SH-SY5Y (cell line): Measurements from ENCODE around the gene GPR132.
A peak's percentile ranks its signal among the peaks of the same experiment; 100 is the strongest.

Experiments used
- GATA2 ChIP-seq: IDR thresholded peaks from 2 replicates; pipeline ENCODE4 v1.6.1; 2011; ENCODE audit warnings: mild to moderate bottlenecking, low read depth, low read length
- GATA3 ChIP-seq: IDR thresholded peaks from 2 replicates; pipeline ENCODE4 v1.6.1; 2011; ENCODE audit warnings: low read depth, mild to moderate bottlenecking, low read length, moderate library complexity

GPR132 gene

GRCh38 chr14:105086833-105087307 lies 21.6 kb upstream of the GPR132 start:
- TF ChIP-seq GATA2 (no peak), GATA3 (no peak)

GRCh38 chr14:105085766-105086165 lies 20.5 kb upstream of the GPR132 start:
- TF ChIP-seq GATA3: no peak
- TF ChIP-seq GATA2: no peak

GRCh38 chr14:105084741-105085571 lies 19.7 kb upstream of the GPR132 start:
- TF ChIP-seq GATA2 (no peak), GATA3 (no peak)

DNA sequence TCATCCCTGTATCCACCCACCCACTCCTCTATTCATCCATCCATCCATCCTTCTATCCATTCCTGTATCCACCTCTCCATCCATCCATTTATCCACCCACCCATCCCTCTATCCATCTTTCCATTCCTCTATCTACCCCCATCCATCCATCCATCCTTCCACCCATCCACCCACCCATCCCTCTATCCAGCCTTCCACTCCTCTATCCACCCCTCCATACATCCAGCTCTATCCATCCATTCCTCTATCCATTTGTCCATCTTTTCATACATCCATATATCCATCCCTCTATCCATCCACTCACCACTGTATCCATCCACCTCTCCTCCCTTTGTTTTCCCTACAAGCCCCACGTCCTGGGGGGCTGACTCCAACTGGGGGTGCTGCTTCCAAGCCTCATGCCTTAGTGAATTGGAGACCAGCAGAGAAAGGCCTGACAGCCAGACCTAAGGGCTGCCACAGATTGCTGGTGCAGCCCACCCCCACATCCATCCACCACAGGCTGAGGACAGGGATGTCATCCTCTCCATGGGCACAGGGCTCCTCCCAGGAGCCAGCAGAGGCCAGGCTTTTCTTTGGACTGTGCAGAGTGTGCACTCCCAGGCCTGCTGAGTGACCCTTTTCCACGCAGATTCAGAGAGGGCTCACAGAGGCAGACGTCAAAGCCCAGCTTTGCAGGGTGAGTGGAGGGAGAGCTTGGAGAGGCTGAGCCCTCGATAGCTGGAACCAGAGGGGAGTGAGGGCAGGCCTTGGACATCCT lies 18.9 kb upstream of the GPR132 start:
- TF ChIP-seq GATA2: no peak
- no peak for TF ChIP-seq GATA3

GRCh38 chr14:105082703-105083102 lies 17.5 kb upstream of the GPR132 start:
- TF ChIP-seq GATA3 (no peak), GATA2 (no peak)

DNA sequence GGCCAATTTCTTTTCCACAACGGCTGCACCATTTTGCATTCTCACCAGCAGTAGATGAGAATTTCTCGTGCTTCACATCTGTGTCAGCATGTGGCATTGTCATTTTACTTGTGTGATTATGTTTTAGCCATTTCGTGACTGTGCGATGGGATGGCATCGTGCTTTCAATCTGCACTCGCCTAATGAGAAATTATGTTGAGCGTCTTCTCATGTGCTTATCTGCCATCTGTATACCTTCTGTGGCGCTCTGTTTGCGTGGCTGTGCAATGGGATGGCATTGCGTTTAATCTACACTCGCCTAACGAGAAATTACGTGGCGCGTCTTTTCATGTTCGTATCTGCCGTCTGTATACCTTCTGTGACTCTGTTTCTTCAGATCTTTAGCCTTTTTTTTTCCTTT lies 14.9 kb upstream of the GPR132 start:
- TF ChIP-seq GATA2: peak; percentile 59
- no peak for TF ChIP-seq GATA3

DNA sequence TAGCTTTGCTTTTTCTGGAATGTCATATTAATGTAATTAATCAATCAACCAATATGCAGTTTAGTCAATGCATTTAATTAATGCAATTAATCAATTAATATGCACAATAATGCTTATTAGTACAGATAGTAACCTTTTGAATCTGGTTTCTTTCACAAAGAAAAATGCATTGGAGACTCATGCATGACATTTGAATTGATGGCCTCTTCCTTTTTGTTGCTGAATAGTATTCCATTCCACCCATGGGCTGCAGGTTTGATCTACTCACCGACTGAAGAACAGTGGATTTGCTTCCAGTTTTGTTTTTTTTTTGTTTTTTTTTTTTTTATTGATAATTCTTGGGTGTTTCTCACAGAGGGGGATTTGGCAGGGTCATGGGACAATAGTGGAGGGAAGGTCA lies 13.1 kb upstream of the GPR132 start:
- no peak for TF ChIP-seq GATA3
- TF ChIP-seq GATA2: no peak

DNA sequence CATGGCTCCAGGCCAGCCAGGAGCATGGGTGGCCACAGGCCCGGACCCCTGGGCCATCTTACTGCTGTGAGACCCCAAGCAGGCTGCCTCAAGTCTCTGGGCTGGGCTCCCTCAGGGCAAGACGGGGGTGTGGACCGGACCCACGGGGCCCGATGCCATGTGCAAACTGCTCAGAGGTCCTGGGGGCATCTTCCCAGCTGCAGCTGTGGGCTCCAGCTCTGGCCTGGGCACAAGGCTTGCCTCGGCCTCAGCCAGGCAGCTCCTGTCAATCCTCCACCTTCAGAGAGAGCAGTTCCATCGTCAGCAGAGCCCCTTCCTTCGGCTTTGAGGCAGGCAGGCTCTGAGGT lies 12.4 kb upstream of the GPR132 start:
- TF ChIP-seq GATA3: no peak

DNA sequence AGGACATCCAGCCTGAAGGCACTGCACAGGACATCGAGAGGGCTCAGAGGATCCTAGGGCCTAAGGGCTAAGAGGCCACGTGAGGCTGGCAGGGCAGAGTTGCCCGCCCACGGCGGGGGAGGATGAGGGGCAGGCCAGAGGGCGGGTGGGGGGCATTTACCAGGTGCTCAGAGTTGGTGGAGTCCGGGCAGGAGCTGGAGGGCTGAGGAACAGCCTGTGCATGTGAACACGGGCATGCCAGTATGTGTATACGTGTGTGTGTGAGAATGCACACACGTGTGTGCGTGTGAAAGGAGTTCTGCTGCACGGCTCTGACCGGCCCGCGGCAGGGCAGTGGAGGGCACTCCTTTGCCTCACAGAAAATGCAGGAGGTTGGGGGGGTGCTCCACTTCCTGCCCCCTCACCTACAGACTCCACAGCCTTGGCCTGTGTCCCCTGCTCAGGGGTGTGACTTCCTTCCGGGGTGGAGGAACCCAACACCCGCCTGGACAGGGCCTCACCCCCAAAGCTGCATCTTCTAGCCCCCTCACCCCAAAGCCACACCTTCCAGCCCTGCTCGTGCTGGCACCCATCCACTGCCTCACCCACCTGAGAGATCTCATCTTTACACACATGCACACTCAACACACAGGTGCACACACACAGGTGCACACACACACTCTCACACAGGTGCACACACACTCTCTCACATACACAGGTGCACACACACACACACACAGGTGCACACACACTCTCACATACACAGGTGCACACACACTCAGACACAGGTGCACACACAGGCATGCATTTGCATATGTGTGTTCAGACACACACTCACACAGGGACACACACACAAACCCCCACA lies 11.8 kb upstream of the GPR132 start:
- TF ChIP-seq GATA3 (no peak), GATA2 (no peak)

DNA sequence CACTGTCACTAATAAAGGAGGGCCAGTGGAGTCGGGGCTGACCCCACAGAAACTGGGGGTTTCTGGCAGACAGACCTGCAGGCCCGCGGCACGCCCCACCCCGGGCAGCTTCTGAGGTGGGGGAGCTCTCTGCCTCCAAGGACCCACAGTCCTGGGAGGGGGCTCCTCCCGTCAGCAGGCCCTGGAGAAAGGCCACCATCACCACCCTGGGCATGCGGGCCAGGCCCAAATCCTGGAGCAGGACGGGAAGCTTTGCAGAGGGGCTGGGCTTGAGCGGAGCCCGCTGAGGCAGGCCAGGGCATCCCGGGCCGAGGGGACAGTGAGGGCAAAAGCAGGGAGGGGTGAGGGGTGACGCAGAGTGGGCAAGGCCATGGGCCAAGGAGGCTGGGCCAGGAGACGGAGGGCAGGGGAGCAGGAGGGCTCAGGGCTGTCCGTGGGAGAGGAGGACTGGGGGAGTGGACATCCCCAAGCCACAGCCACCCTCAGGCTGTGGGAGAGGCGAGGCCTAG lies 11.1 kb upstream of the GPR132 start:
- TF ChIP-seq GATA2 (no peak), GATA3 (no peak)

DNA sequence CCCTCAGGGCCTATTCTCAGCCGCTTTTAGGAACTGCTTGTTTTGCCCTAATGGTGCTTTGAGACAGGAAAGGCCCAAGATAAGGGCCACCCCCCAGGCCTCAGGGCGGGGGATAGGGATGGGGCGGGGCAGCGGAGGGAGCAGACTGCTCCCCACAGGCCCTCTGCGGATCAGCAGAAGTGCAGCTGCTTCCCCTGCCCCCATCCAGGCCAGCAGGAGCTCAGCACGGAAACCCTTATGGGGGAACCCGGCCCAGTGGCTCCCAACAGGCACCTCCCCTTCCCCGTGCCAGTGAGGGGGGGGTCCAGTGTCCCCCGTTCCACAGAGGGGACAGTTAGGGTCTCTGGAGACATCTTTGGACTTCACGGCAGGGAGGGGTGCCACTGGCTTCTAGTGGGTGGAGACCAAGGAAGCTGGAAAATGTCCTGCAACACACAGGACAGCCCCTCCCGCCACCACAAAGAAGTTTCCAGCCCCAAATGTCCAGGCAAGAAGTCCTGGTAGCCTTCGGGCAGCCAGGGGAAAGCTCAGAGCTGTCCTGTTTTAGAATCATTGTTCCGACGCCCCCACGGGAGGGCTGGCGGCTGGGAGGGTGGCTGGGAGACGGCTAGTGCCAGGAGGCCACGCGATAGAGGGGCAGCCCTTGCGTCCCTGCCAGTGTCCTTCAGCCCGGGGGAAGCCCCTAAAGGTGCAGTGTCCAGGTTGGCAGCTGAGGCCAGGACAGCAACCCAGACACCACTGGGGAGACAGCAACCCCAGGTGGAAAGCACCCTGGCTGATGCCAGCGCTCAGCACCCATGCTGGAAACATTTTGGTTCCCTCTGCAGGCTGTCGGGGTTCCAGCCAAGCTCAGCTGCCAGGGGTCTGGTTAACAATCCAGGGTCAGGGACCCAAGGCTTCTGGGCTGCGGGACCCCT lies 10.4 kb upstream of the GPR132 start:
- TF ChIP-seq GATA3 (no peak), GATA2 (no peak)

DNA sequence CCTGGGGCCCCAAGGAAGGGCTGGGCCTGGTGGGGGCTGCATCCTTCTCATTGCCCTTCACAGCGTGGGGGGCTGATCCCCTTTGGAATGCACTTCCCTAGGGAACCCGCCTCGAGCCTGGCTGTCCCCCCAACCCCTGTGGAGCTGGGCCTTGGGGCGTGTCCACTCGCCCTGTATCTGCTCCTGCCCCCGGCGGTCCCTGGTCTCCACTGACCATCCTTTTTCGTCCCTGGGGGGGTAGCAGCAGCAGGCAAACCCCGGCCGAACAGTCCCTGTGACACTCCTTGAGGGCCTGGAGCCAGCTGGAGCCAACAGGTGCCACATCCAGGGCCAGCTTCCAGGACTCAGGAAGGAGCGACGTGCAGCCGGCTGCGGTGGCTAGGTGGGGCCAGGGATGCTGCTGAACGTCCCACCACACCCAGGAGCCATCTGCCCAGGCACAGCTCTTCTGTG lies 9.4 kb upstream of the GPR132 start:
- no peak for TF ChIP-seq GATA3
- TF ChIP-seq GATA2: no peak
